HG03097 (cell line): ENCODE measurements around the gene ACE2.

Source experiments
- ATAC-seq: cut with Tn5 transposase; IDR thresholded peaks from one replicate; pipeline ENCODE4 v1.9.1; 2021; ENCODE audit not compliant: unreplicated experiment, low FRiP score

Gene ACE2

GRCh38 chrX:15579778-15580747, 20.7 kb downstream of the ACE2 start:
- no peak for ATAC-seq

DNA sequence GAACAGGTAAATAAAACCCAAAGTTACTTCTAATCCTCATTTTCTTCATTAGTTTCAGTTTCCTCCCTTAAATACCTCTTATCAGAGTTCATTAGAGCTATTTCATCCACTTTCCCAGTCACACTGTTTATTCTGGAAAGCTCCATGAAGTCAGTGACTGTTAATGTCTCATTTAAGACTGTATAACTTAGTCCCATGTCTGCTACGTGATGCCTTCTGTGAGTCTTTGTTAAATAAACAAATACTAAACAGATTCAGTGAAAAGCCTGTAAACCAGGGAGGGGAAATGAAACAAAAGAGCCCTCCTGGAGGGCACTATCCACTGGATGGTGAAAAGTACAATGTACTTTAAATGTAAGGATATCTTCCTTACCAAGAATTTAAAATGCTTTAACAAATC, 24.7 kb downstream of the ACE2 start:
- ATAC-seq, result no peak

GRCh38 chrX:15574017-15574416, 26.7 kb downstream of the ACE2 start:
- ATAC-seq, result no peak

- ATAC-seq, result no peak
Observed at GRCh38 chrX:15570145-15570544, 30.6 kb downstream of the ACE2 start.

GRCh38 chrX:15567886-15568616, 32.7 kb downstream of the ACE2 start:
- ATAC-seq, result no peak

DNA sequence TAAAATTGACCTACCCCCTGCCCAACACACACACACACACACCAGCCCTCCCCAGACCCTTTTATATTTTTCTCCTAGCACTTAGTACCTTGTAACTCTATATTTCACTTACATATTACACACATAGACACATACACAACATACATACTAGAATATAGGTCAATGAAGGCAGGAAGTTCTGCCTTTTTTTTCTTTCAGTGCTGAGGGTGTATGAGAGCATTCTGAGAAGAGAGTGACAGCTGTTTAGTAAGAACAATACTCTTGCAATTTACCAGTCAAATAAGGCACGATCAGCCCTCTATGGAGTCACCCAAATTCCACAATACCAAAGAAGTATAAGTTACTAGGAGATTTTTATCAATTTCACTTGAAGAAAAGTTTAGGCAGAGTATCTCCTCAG, 33.5 kb downstream of the ACE2 start:
- no peak for ATAC-seq

GRCh38 chrX:15566244-15566643, 34.5 kb downstream of the ACE2 start:
- no peak for ATAC-seq

DNA sequence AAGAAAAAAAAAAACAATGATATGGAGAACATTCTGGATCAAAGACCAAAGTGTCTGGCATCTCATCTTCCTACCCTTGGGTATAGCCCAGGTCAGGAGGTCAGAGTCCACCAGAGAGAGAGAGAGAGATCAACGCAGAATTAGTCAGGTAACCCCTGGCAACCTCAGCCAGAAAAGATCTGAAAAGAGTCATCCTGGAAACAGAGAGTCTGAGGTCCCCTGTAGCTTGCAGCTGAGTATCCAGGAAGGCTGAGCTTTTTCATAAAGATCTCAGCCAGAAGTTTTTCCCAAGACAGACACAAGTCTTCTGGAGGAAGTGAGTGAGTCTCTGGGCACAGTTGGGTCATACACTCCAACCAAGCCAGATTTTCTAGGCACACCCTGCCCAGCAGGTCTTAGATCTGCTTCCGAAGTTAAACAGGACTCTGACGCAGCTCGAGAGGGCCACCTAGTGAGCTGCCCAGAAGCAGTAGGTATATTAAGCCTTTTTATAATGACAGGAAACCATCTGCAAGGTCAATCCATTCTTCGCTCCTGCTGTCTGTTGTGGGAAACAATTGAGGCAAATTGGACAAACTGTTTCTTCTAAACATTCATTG, 35.7 kb downstream of the ACE2 start:
- ATAC-seq, result no peak

DNA sequence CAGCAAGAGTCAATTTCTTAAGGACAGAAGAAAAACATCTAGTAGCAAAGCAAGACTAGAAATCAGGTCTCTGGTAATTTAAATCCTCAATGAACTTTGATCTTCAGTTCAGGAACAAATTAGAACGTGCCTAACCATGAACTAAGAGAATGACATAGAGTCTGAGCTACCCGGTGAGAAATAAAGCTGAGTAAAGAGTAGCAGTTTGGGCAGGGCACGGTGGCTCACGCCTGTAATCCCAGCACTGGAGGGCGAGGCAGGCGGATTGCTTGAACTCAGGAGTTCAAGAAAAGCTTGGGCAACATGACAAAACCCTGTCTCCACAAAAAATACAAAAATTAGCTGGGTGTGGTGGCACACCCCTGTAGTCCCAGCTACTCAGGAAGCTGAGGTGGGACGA, 37.7 kb downstream of the ACE2 start:
- ATAC-seq, result no peak

GRCh38 chrX:15560924-15561323, 39.8 kb downstream of the ACE2 start:
- ATAC-seq, result no peak

GRCh38 chrX:15559227-15559626, 41.5 kb downstream of the ACE2 start:
- no peak for ATAC-seq

- ATAC-seq, result no peak
Observed at GRCh38 chrX:15549189-15550012, 51.4 kb downstream of the ACE2 start.

DNA sequence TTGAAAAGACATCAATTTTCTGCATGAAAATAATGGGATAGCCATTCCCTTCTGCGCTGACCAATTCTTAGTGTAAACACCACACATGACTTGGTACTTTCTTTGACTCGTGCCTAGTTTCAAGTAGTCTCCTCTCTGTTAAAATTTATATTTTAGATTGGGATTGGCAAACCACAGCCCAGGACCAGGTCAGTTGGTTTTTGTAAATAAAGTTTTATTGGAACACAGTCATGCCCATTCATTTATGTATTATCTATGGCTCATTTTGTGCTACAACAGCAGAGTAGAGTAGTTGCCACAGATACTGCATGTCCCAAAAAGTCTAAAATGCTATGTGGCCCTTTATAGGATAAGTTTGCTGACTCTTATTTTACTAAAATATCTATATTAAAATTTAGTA, 53.4 kb downstream of the ACE2 start:
- ATAC-seq, result no peak

GRCh38 chrX:15546745-15547144, 54.0 kb downstream of the ACE2 start:
- no peak for ATAC-seq

GRCh38 chrX:15530318-15530717, 70.4 kb downstream of the ACE2 start:
- no peak for ATAC-seq

DNA sequence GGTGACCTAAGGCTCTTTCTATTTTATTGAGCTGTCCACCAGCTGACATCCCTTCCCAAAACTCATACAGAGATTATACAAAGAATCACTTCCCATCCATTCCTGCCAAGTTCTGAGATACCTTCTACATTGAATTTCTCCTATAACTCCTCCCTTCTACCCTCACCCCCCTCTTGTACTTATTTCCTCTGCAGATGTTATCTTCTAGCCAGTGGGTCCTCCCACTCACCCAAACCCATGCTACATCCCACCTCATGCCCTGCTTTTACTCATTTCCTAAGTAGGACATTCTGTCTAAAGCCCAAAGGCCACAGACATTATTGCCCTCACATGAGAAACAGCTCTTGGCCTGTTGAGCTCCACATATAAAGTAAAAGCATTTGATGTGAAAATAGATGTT, 71.6 kb downstream of the ACE2 start:
- ATAC-seq, result no peak

GRCh38 chrX:15525664-15526416, 74.9 kb downstream of the ACE2 start:
- ATAC-seq, result no peak

DNA sequence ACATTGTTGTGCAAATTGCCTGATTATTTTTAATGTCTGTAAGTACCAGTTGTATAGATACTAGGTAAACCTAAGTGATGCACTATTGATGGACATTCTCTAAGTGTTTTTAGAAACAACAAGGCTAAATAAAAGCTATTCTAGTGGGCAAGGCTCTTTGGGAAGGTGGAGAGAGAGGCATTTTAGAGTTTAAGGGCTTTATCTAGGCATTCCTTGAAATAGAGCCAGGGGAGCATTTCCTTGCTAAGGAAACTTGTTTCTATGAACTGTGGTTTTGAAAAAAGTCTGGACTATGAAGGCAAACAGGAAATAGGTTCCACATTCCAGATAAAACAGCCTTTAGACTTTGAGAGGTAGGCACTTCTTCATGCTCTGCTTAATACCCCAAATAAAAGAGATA, 76.3 kb downstream of the ACE2 start:
- ATAC-seq, result no peak

- no peak for ATAC-seq
Observed at GRCh38 chrX:15523088-15523487, 77.7 kb downstream of the ACE2 start.

DNA sequence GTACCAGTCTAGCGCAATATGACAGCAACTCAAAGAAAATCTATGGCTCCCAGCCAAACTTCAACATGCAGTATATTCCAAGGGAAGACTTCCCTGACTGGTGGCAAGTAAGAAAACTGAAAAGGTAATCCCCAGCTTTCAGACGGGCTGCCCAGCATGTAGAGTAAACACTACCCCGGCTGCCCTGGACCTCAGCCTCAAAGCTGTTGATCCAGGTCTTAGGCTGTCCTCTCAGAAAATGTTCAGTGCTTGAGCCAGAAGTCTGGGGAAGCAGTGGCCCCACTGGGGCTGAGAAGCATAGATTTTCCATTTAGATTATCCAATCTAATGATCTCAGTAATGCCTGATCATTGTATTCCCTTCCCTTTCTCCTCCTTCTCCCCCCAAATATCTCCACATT, 78.3 kb downstream of the ACE2 start:
- ATAC-seq, result no peak
